HEK293 (cell line): Measurements from ENCODE around the gene UBA52.

Experiments used
- HOXA7 ChIP-seq: sonication (generic); formaldehyde crosslinking; IDR thresholded peaks from 2 replicates; pipeline ENCODE4 v1.8.1; 2022; ENCODE audit warnings: missing genetic modification reagents, borderline replicate concordance
- TCF7L2 ChIP-seq: IDR thresholded peaks from 2 replicates; pipeline ENCODE4 v1.6.1; 2011; ENCODE audit warnings: low read depth, mild to moderate bottlenecking, inconsistent platforms, low read length, moderate library complexity, borderline replicate concordance
- ZBTB7A ChIP-seq: fragments of 450-650 bp; formaldehyde crosslinking; IDR thresholded peaks from 2 replicates; pipeline ENCODE4 v1.5.1; 2016; ENCODE audit warnings: low read depth, missing biosample characterization, missing genetic modification characterization
- ZBTB8A ChIP-seq: fragments of 450-650 bp; formaldehyde crosslinking; IDR thresholded peaks from 2 replicates; pipeline ENCODE4 v1.5.1; 2016; ENCODE audit warnings: missing biosample characterization, missing genetic modification characterization
- ZNF112 ChIP-seq: fragments of 450-650 bp; formaldehyde crosslinking; IDR thresholded peaks from 2 replicates; pipeline ENCODE4 v1.5.0; 2017; ENCODE audit warnings: missing biosample characterization, missing genetic modification characterization
- ZNF121 ChIP-seq: fragments of 450-650 bp; formaldehyde crosslinking; IDR thresholded peaks from 2 replicates; pipeline ENCODE4 v1.5.1; 2016; ENCODE audit warnings: missing biosample characterization, missing genetic modification characterization
- ZNF350 ChIP-seq: fragments of 450-650 bp; formaldehyde crosslinking; IDR thresholded peaks from 2 replicates; pipeline ENCODE4 v1.5.0; 2017; ENCODE audit warnings: missing biosample characterization, mild to moderate bottlenecking, missing genetic modification characterization
- ZNF394 ChIP-seq: fragments of 450-650 bp; formaldehyde crosslinking; IDR thresholded peaks from 2 replicates; pipeline ENCODE4 v1.5.1; 2016; ENCODE audit warnings: missing biosample characterization, missing genetic modification characterization, mild to moderate bottlenecking, moderate library complexity, borderline replicate concordance
- ZNF416 ChIP-seq: fragments of 450-650 bp; formaldehyde crosslinking; IDR thresholded peaks from 2 replicates; pipeline ENCODE4 v1.5.1; 2016; ENCODE audit warnings: missing biosample characterization, missing genetic modification characterization
- ZNF501 ChIP-seq: fragments of 450-650 bp; formaldehyde crosslinking; IDR thresholded peaks from 2 replicates; pipeline ENCODE4 v1.5.1; 2016; ENCODE audit warnings: missing biosample characterization, missing genetic modification characterization
- ZNF548 ChIP-seq: fragments of 450-650 bp; formaldehyde crosslinking; IDR thresholded peaks from 2 replicates; pipeline ENCODE4 v1.5.1; 2016; ENCODE audit warnings: missing biosample characterization, missing genetic modification characterization
- ZNF555 ChIP-seq: fragments of 450-650 bp; formaldehyde crosslinking; conservative IDR thresholded peaks from 2 replicates; pipeline ENCODE4 v1.5.1; 2017; ENCODE audit warnings: missing biosample characterization, mild to moderate bottlenecking, missing genetic modification characterization, inconsistent platforms
- ZNF600 ChIP-seq: fragments of 450-650 bp; formaldehyde crosslinking; IDR thresholded peaks from 2 replicates; pipeline ENCODE4 v1.5.1; 2016; ENCODE audit warnings: missing biosample characterization, missing genetic modification characterization
- ZNF654 ChIP-seq: fragments of 450-650 bp; formaldehyde crosslinking; IDR thresholded peaks from 2 replicates; pipeline ENCODE4 v1.5.1; 2016; ENCODE audit warnings: low read depth, missing biosample characterization, missing genetic modification characterization
- ZNF660 ChIP-seq: fragments of 450-650 bp; IDR thresholded peaks from 2 replicates; pipeline ENCODE4 v1.5.1; 2018; ENCODE audit warnings: missing biosample characterization, mild to moderate bottlenecking, missing genetic modification characterization
- ZNF677 ChIP-seq: fragments of 450-650 bp; IDR thresholded peaks from 2 replicates; pipeline ENCODE4 v1.5.0; 2018; ENCODE audit warnings: missing biosample characterization, mild to moderate bottlenecking, missing genetic modification characterization, moderate library complexity
- ZNF768 ChIP-seq: fragments of 450-650 bp; formaldehyde crosslinking; IDR thresholded peaks from 2 replicates; pipeline ENCODE4 v1.5.1; 2018; ENCODE audit warnings: missing biosample characterization, mild to moderate bottlenecking, missing genetic modification characterization
- TF ChIP-seq, protein P1 (sequence below): fragments of 450-650 bp; formaldehyde crosslinking; IDR thresholded peaks from 2 replicates; pipeline ENCODE4 v1.5.1; 2017; ENCODE audit warnings: missing biosample characterization, missing genetic modification characterization
- TF ChIP-seq, protein P2 (sequence below): fragments of 450-650 bp; formaldehyde crosslinking; IDR thresholded peaks from 2 replicates; pipeline ENCODE4 v1.5.1; 2016; ENCODE audit warnings: missing biosample characterization, missing genetic modification characterization, low read depth
- TF ChIP-seq, protein P3 (sequence below): fragments of 450-650 bp; formaldehyde crosslinking; IDR thresholded peaks from 2 replicates; pipeline ENCODE4 v1.5.1; 2016; ENCODE audit warnings: missing biosample characterization, missing genetic modification characterization
- TF ChIP-seq, protein P4 (sequence below): fragments of 450-650 bp; formaldehyde crosslinking; IDR thresholded peaks from 2 replicates; pipeline ENCODE4 v1.5.1; 2016; ENCODE audit warnings: missing biosample characterization, missing genetic modification characterization
- TF ChIP-seq, protein P5 (sequence below): fragments of 450-650 bp; formaldehyde crosslinking; IDR thresholded peaks from 2 replicates; pipeline ENCODE4 v1.5.1; 2016; ENCODE audit warnings: missing biosample characterization, missing genetic modification characterization

The UBA52 gene

DNA sequence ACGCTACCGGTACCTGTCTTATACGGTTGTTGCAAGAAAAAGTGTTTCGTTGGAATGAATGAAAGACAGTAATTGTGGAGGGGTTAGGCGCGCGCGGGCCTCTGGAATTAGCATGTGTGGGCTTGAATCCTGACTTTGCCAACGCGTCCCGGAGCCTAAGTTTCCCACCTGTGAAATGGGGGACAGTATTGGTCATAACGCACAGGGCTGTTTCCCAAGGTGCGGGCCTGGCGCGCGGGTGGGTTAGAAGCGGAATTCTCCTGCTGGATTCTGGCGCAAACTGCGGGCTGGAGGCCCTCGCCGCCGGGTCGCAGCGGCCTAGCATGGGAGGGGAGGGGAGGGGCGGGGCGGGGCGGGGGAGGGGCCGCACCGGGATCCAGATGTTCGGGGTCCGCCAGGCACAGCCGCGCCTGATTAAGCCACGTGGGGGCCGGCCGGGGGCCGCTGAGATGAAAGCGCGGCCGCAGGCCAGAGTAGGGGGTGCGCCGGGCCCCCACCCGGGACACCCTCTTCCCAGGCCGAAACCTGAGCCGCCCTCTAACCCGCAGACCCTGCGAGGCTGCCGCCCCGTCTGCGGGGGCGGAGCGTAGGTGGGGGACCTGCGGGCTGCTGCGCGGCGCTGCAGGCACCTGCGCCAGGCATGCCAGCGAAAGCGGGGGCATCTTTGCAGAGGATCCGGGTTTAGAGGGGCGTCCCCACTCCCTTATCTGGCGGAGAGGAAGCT is 39.8 kb downstream of the UBA52 start (continued):
- TF ChIP-seq, protein P1, sequence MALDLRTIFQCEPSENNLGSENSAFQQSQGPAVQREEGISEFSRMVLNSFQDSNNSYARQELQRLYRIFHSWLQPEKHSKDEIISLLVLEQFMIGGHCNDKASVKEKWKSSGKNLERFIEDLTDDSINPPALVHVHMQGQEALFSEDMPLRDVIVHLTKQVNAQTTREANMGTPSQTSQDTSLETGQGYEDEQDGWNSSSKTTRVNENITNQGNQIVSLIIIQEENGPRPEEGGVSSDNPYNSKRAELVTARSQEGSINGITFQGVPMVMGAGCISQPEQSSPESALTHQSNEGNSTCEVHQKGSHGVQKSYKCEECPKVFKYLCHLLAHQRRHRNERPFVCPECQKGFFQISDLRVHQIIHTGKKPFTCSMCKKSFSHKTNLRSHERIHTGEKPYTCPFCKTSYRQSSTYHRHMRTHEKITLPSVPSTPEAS (tag by site-specific recombination), result no peak
- no peak for TF ChIP-seq ZNF555 (tag by site-specific recombination)
- no peak for TF ChIP-seq ZNF654
- no peak for TF ChIP-seq TCF7L2
- no peak for TF ChIP-seq ZNF394 (tag by site-specific recombination)
- TF ChIP-seq ZNF350 (tag by site-specific recombination), result no peak
- TF ChIP-seq HOXA7 (CRISPR knock-in tag), result no peak
- TF ChIP-seq ZNF548 (tag by site-specific recombination), result no peak
- no peak for TF ChIP-seq ZBTB8A (tag by site-specific recombination)
- no peak for TF ChIP-seq ZNF660
- peak; percentile 19; the same call in 1 of the 2 replicates for TF ChIP-seq ZNF600
- no peak for TF ChIP-seq ZNF416 (tag by site-specific recombination)
- TF ChIP-seq, protein P2, sequence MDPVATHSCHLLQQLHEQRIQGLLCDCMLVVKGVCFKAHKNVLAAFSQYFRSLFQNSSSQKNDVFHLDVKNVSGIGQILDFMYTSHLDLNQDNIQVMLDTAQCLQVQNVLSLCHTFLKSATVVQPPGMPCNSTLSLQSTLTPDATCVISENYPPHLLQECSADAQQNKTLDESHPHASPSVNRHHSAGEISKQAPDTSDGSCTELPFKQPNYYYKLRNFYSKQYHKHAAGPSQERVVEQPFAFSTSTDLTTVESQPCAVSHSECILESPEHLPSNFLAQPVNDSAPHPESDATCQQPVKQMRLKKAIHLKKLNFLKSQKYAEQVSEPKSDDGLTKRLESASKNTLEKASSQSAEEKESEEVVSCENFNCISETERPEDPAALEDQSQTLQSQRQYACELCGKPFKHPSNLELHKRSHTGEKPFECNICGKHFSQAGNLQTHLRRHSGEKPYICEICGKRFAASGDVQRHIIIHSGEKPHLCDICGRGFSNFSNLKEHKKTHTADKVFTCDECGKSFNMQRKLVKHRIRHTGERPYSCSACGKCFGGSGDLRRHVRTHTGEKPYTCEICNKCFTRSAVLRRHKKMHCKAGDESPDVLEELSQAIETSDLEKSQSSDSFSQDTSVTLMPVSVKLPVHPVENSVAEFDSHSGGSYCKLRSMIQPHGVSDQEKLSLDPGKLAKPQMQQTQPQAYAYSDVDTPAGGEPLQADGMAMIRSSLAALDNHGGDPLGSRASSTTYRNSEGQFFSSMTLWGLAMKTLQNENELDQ, result no peak
- no peak for TF ChIP-seq ZBTB7A (tag by site-specific recombination)
- TF ChIP-seq, protein P3, sequence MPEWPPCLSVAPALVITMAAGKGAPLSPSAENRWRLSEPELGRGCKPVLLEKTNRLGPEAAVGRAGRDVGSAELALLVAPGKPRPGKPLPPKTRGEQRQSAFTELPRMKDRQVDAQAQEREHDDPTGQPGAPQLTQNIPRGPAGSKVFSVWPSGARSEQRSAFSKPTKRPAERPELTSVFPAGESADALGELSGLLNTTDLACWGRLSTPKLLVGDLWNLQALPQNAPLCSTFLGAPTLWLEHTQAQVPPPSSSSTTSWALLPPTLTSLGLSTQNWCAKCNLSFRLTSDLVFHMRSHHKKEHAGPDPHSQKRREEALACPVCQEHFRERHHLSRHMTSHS (tag by site-specific recombination), result no peak
- TF ChIP-seq ZNF501, result no peak
- TF ChIP-seq ZNF121 (tag by site-specific recombination), result no peak
- TF ChIP-seq, protein P4, sequence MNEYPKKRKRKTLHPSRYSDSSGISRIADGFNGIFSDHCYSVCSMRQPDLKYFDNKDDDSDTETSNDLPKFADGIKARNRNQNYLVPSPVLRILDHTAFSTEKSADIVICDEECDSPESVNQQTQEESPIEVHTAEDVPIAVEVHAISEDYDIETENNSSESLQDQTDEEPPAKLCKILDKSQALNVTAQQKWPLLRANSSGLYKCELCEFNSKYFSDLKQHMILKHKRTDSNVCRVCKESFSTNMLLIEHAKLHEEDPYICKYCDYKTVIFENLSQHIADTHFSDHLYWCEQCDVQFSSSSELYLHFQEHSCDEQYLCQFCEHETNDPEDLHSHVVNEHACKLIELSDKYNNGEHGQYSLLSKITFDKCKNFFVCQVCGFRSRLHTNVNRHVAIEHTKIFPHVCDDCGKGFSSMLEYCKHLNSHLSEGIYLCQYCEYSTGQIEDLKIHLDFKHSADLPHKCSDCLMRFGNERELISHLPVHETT (tag by site-specific recombination), result no peak
- no peak for TF ChIP-seq ZNF768 (tag by site-specific recombination)
- TF ChIP-seq, protein P5, sequence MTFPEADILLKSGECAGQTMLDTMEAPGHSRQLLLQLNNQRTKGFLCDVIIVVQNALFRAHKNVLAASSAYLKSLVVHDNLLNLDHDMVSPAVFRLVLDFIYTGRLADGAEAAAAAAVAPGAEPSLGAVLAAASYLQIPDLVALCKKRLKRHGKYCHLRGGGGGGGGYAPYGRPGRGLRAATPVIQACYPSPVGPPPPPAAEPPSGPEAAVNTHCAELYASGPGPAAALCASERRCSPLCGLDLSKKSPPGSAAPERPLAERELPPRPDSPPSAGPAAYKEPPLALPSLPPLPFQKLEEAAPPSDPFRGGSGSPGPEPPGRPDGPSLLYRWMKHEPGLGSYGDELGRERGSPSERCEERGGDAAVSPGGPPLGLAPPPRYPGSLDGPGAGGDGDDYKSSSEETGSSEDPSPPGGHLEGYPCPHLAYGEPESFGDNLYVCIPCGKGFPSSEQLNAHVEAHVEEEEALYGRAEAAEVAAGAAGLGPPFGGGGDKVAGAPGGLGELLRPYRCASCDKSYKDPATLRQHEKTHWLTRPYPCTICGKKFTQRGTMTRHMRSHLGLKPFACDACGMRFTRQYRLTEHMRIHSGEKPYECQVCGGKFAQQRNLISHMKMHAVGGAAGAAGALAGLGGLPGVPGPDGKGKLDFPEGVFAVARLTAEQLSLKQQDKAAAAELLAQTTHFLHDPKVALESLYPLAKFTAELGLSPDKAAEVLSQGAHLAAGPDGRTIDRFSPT (tag by site-specific recombination), result peak; percentile 75
- no peak for TF ChIP-seq ZNF112 (tag by site-specific recombination)
- TF ChIP-seq ZNF677, result no peak
